Measurements from ENCODE around the gene PTPRE.

DNA sequence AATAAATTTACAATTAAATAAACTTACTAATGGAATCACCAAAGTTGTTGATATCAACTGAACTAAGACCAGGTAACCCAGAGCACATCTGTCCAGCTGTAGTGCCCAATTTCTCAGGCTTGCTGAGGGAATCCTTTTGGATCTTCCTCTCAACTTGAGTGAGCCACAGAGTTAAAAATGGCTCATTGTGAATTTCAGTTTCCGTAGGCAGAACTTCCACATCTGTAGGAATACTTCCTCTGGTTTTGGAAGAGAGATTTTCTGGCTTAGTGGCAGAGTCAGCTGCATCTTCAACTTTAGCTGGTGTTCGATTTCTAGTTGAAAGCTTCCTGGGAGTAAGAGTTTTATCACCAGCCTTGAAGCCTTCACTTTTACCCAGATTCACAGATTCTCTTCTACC is 208.0 kb downstream of the PTPRE start:
- TF ChIP-seq, protein P1, sequence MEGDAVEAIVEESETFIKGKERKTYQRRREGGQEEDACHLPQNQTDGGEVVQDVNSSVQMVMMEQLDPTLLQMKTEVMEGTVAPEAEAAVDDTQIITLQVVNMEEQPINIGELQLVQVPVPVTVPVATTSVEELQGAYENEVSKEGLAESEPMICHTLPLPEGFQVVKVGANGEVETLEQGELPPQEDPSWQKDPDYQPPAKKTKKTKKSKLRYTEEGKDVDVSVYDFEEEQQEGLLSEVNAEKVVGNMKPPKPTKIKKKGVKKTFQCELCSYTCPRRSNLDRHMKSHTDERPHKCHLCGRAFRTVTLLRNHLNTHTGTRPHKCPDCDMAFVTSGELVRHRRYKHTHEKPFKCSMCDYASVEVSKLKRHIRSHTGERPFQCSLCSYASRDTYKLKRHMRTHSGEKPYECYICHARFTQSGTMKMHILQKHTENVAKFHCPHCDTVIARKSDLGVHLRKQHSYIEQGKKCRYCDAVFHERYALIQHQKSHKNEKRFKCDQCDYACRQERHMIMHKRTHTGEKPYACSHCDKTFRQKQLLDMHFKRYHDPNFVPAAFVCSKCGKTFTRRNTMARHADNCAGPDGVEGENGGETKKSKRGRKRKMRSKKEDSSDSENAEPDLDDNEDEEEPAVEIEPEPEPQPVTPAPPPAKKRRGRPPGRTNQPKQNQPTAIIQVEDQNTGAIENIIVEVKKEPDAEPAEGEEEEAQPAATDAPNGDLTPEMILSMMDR (conservative IDR thresholded peaks at IDR 0.05 in 1 of 2, IDR thresholded peaks at IDR 0.05 in 1 of 2; ENCODE audit: extremely low read depth in 1 of 2, insufficient read depth in 1 of 2, low read depth in 1 of 2, low read length in 2 of 2), result no peak
- no peak for TF ChIP-seq EZH2 (IDR thresholded peaks at IDR 0.05; ENCODE audit: borderline replicate concordance, low read length)
